ENCODE measurements around the gene WNK4.
"Not testable (repeated sequence)": the region's sequence is repeated elsewhere in the genome, so short reads cannot be mapped to it uniquely, and the experiment has no call there.

WNK4 gene

DNA sequence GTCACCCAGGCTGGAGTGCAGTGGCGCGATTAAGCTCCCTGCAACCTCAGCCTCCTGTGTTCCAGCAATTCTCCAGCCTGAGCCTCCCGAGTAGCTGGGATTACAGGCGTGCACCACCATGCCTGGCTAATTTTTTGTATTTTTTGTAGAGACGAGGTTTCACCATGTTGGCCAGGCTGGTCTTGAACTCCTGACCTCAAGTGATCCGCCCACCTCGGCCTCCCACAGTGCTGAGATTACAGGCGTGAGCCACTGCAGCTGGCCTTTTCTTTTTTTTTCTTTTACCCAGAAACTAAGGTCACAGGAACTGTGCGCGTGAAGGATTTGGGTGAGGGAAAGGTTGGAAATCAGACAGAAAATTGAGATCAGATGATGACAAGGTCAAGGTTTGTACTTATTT lies 10.4 kb upstream of the WNK4 start:
- DNase-seq (ENCODE audit: low read depth in 1 of 2, low spot score in 1 of 2), result not testable (repeated sequence)

DNA sequence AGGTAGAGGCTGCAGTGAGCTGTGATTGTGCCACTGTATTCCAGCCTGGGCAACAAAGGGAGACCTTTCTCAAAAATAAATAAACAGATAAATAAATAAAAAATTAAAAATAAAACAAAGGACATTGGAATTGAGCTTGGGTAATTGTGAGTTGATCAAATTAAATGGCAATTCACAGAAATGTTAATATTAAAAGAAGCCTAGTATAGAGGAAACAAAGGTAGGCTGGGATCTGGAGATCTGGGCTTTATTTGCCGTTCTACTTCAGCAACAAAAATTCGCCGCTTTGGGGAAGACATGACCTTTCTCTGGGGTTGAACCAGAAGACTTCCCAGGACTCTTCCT lies 7.5 kb upstream of the WNK4 start:
- no peak for DNase-seq (ENCODE audit: low read depth in 1 of 2, low spot score in 1 of 2)

DNA sequence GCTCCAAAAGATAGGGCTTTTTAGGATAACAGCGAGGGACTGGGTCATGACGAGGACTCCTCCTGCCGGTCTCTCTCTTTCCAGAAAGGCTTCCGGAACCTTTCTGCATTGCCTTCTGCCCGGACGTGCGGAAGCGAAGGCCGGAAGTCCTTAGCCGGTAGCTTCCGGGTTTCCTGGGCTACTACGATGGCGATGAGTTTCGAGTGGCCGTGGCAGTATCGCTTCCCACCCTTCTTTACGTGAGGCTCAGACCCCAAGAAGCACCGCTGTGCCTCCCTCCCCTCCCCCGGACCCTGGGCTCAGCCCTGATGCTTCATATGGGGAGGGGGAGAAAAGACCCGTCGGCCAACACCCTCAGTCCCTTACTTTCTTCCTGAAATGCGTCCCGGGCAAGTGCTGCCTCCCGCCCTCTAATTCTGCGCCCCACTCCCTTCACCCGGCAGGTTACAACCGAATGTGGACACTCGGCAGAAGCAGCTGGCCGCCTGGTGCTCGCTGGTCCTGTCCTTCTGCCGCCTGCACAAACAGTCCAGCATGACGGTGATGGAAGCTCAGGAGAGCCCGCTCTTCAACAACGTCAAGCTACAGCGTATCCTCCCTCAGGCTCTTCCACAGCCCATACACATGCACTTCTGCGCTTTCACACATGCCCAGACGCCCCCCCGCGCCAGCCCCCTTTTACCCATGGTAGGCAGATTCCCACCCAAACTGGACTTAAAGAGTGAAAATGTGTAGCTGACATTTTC lies 6.9 kb upstream of the WNK4 start, which contains the start of gene VPS25:
VPS25 (plus strand) TSS at position 160 of the 746 bp plus-strand sequence; CDS start at position 187, 27 bp downstream.
- peak; percentile 55 to 62 for DNase-seq (ENCODE audit: low read depth in 1 of 2, low spot score in 1 of 2)

DNA sequence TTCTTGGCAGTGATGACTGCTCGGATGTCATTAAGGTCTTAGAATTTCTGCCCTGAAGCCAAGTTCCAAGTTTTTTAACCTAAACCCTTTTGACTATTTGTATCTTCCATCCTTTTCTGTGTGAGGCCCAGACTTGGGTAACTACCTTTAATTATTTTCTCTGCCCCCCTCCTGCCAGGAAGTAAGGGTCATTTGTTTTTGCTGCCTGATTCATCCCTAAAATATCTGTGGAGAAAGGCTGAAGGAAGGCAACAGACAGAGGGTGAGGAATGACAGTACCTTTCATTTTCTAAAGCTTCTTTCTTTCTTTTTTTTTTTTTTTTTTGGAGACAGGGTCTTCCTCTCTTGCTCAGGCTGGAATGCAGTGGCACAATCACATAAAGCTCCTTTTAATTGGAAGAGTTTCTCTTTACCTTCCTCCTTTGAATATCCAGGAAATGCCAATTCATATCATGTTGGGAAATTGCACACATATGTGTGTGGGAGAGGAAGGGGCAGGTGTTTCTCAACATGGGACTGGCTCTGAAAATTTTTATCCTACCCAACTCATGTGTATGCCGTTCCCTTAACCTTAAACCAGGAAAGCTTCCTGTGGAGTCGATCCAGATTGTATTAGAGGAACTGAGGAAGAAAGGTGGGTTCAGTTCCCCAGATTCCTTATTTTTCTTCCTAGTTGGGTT lies 6.2 kb upstream of the WNK4 start:
- DNase-seq (ENCODE audit: low read depth in 1 of 2, low spot score in 1 of 2), result no peak

DNA sequence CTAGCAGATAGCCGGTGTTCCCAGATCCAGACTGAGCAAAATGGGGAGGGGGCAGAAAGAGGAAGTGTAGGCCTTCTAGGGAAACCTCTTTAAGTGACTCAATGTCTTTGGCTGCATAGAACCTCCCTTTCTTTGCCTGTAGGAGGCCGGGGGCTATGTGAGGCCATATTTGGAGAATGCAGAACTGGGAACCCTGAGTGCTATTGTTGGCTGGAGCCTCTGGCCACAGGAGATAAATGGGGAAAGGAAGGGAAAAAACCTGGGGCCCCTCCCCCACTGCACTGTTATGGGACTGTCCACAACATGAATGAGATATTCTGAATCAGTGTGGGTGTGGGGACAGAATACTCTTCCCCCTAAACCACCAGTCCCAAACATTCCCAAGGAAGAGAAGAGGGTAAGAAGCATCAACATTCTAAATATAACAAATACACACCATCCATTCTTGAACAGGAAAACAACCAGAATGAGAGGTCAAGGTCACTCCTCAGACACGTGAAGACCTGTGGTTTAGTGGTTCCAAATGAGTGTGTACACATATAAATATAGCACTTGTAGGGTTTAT lies 4.8 kb upstream of the WNK4 start:
- no peak for DNase-seq (ENCODE audit: low read depth in 1 of 2, low spot score in 1 of 2)

DNA sequence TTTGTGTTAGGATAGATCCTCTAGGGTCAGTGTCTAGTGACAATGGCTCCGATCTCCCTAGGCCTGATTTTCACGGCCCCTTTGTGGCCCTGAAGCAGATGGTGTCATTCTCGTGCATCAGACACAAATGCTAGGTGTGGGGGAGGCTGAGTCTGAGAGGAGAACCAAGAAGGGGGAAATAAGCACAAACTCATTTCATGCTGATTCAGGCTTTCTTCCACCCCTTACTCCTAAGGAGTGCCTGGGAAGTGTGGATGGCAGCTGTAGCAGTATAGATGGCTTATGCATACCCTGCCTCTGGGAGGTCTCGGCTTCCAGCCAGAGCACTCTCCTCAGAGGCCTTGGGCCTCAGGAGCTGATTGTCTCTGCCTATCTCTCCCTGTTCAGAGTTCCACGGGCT lies 1.8 kb upstream of the WNK4 start:
- no peak for DNase-seq (ENCODE audit: low read depth in 1 of 2, low spot score in 1 of 2)

DNA sequence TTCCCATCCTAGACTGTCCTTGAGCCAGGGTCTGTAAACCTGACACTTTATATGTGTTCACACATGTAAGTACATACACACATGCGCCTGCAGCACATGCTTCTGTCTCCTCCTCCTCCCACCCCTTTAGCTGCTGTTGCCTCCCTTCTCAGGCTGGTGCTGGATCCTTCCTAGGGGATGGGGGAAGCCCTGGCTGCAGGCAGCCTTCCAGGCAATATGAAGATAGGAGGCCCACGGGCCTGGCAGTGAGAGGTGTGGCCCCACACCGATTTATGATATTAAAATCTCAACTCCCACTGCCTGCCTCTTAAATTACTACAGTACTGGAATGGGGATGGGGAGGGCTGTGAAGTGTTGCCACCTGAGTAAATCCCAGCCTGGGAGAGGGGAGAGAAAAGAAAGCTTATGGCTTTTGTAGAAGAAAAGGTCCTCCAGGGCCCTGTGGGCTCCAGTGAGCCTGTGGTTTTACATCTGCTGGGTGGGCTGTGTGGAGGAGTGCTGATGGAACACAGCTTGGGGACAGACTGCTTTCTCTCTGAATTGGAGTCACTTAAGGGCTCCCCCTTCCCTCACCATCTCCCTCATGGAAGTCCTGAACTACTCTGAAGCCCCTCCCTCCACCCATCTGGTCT lies 990 bp upstream of the WNK4 start:
- DNase-seq (ENCODE audit: low read depth in 1 of 2, low spot score in 1 of 2), result no peak

DNA sequence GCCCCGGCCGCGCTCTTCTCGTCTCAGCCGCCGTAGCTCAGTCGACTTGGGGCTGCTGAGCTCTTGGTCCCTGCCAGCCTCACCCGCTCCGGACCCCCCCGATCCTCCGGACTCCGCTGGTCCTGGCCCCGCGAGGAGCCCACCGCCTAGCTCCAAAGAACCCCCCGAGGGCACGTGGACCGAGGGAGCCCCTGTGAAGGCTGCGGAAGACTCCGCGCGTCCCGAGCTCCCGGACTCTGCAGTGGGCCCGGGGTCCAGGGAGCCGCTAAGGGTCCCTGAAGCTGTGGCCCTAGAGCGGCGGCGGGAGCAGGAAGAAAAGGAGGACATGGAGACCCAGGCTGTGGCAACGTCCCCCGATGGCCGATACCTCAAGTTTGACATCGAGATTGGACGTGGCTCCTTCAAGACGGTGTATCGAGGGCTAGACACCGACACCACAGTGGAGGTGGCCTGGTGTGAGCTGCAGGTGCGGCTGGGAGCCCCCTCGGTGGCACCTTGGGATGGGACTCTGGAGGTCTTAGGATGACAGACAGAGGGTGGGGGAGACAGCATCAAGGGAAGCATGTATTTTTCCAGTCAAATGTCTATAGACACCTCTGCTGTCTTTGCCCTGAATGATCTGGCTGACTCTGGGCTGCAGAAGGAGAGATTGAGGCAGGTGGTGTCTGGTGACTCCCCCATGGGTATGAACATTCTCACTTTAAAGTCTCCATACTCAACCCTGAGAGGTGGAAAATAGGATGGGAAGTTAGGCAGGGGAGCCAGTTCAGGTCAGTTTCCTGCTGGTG lies 635 bp downstream of the WNK4 start:
- no peak for DNase-seq (ENCODE audit: low read depth in 1 of 2, low spot score in 1 of 2)

DNA sequence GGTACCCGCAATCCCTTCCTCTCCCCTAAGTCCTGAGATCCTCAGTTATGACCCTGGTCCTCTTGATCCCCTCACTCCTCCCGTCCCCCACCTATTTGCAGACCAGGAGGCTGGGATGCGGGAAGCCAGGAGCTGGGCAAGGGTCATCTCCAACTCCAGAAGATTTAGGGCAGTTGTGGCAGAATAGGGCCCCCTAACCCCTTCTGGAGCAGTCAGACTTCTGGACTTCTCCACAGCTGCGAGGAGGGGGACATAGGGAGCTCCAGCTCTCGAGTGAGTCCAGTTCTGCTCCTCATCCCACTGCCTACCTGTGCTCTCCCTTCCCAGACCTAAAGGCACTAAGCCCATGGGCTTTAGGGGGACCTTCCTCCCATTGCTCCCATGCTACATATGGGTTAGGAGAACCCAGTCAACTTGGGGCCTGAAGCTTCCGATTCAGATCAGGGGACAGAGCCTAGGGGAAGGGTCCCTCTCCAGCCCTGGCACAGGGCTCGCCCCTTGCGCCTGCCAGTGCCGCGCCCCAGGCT lies 1.3 kb downstream of the WNK4 start:
- DNase-seq (ENCODE audit: low read depth in 1 of 2, low spot score in 1 of 2), result no peak

DNA sequence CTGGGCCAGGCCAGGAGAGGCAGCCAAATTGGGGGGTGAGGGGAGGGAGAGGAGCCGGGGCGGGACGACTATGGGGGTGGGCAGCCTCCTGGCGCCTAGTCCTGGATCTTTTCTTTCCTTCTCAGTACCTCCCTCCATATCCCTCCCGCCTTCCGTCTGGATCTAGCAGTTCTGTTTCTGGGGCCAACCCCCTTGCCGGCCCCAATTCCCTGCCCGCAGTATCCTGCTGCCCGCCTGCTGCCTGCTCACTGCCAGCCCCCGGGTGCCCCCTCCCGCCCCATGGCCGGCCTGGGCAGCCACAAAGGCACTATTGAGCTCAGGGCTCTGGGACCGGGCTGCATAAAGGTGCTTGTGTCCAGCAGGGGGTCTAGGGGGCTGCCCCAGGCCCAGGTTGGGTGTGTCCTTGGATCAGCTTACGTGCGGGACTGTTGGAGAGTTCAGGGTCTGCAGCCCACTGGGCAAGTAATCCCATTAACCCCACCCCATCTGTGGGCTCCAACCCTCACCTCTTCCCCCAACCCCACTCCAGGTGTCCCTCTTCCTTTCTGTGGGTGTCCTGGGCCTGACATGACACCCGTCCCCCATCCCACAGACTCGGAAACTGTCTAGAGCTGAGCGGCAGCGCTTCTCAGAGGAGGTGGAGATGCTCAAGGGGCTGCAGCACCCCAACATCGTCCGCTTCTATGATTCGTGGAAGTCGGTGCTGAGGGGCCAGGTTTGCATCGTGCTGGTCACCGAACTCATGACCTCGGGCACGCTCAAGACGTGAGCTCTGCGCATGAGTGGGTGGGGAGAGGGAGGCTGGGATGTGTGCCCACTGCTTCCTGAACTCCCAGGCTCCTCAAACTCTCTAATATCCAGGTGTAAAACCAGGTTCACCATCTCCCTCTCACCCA lies 2.0 kb downstream of the WNK4 start:
- no peak for DNase-seq (ENCODE audit: low read depth in 1 of 2, low spot score in 1 of 2)

DNA sequence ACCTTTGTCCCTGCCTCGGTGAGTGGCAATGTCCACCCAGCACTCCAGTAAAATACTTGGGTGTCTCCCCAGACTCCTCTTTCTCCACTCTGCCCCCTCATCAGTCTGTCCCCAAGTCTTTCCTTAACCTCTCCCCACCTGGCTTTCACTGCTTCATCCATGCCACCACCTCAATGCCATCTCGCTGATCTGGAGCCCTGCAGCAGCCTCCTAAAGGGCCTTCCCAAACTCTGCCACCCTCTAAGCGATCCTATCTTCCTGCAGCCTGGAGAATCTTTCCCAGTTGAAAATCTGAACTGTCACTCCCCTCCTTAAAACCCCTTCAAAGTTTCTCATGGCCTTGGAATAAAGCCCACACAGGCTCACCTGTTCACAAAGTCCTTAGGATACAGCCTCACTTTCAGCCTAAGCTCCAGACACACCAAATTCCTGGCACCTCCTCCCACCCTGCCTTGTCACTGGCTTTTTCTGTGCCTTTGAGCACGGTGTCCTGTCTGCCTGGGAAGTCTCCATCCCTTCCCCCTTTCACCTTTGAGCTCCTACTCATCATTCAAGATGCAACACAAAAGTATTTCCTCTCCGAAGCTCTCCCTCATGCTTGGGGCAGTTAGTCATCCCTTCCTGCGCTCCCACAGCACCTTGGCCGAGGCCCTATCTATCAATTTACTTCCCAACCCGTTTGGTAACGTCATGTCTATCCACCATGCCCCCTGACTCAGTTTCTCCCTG lies 2.8 kb downstream of the WNK4 start:
- no peak for DNase-seq (ENCODE audit: low read depth in 1 of 2, low spot score in 1 of 2)

DNA sequence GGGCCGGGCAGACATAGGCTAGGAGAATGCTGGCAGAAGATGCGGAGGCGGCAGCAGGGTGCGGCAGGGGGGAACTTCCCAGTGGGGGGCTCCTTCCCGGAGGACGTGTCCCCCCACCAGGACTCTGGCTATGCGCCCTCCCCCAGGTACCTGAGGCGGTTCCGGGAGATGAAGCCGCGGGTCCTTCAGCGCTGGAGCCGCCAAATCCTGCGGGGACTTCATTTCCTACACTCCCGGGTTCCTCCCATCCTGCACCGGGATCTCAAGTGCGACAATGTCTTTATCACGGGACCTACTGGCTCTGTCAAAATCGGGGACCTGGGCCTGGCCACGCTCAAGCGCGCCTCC lies 3.4 kb downstream of the WNK4 start:
- DNase-seq (ENCODE audit: low read depth in 1 of 2, low spot score in 1 of 2), result no peak

DNA sequence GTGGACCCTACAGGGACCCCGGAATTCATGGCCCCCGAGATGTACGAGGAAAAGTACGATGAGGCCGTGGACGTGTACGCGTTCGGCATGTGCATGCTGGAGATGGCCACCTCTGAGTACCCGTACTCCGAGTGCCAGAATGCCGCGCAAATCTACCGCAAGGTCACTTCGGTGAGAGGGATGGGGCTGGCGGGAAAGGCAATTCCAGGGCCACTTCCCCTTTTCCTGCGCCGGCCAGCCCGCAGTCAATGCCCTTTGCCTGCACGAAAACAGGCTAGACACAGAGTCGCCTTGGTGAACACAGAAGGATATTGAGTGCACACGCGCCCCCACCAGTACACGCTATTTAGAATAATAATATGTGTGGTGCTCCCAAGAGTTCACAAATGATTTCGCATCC lies 4.0 kb downstream of the WNK4 start:
- no peak for DNase-seq (ENCODE audit: low read depth in 1 of 2, low spot score in 1 of 2)

DNA sequence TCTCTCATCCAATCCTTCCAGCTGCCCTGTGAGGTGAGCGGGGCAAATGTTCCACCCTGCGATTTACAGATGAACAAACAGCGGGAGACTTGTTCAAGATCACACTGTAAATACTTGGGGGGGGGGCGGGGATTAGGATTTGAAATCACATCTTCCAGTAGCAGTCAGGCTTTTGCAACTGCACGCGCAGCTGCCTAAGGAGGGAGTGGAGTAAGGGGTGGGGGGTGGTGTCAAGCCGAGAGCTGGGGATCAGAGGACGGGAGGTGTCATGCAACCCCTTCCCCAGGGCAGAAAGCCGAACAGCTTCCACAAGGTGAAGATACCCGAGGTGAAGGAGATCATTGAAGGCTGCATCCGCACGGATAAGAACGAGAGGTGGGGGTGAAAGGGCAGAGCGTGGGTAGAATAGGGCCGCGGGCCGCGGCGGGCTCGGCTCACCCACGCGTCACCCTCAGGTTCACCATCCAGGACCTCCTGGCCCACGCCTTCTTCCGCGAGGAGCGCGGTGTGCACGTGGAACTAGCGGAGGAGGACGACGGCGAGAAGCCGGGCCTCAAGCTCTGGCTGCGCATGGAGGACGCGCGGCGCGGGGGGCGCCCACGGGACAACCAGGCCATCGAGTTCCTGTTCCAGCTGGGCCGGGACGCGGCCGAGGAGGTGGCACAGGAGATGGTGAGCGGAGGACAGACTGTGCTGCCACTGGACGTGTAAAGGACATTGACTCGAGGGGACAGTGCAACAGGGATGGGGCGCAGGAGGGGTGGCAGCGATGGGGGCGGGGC lies 4.6 kb downstream of the WNK4 start:
- no peak for DNase-seq (ENCODE audit: low read depth in 1 of 2, low spot score in 1 of 2)

DNA sequence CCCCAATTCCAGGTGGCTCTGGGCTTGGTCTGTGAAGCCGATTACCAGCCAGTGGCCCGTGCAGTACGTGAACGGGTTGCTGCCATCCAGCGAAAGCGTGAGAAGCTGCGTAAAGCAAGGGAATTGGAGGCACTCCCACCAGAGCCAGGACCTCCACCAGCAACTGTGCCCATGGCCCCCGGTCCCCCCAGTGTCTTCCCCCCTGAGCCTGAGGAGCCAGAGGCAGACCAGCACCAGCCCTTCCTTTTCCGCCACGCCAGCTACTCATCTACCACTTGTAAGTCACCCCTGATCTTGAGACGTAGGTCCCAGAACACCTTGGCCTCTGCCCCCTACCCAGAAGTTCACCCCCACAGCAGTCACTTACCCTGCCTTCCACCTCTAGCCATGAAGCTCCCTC lies 6.9 kb downstream of the WNK4 start:
- DNase-seq (ENCODE audit: low read depth in 1 of 2, low spot score in 1 of 2), result no peak

DNA sequence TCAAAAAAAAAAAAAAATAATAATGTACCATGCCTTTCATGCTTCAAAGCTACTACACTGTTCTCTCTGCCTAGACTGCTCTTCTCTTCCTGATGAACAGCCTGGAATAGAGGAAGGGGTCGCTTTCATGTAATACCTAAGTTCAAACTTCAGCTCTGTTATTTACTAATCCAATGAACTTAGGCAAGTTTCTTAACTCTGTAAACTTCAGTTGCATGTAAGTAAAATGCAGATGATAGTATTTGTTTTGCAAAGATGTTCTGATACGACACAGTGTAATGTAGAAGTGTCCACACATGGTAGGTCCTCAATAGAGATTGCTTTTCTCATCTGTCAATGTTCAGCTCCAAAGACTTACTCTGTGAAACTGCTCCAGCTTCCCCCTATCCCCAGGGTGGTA lies 11.5 kb downstream of the WNK4 start:
- no peak for DNase-seq (ENCODE audit: low read depth in 1 of 2, low spot score in 1 of 2)

DNA sequence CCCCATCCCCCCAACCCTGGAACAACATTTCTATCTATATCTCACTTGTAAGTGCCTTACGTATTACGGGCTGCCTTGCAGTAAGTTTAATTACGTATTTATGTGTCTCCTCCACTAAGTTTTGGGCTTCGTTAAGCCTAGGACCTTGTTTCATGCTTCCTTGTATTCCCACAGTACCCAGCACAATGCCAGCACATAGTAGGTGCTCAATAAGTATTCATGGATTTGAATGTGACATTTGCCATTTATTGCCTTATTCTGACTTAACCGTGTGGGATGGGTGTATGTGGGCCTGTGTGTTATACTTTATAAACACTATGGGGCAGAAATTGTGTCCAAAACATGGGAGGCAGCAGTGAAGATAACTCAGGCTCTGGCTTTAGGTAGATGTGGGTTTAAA lies 12.1 kb downstream of the WNK4 start:
- DNase-seq (ENCODE audit: low read depth in 1 of 2, low spot score in 1 of 2), result no peak

DNA sequence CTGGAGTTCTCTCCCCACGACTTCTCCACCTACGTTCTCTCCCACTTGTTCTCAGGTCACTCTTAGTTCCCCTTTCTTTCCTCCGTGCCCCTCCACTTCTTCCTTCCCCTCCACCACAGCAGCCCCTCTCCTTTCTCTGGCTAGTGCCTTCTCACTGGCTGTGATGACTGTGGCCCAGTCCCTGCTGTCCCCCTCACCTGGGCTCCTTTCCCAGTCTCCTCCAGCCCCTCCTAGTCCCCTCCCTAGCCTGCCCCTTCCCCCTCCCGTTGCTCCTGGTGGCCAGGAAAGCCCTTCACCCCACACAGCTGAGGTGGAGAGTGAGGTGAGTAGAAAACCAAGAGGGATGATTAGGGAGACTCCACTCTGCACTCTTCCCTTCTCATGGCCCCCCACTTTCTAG lies 14.7 kb downstream of the WNK4 start:
- DNase-seq (ENCODE audit: low read depth in 1 of 2, low spot score in 1 of 2), result no peak

DNA sequence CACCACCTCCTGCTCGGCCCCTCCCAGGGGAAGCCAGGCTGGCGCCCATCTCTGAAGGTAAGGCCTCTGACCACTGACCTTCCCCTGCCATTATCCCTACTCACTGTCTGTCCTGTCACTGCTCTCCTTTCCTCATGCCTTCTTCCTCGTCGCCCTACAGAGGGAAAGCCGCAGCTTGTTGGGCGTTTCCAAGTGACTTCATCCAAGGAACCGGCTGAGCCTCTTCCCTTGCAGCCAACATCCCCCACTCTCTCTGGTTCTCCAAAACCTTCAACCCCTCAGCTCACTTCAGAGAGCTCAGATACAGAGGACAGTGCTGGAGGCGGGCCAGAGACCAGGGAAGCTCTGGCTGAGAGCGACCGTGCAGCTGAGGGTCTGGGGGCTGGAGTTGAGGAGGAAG lies 15.1 kb downstream of the WNK4 start:
- DNase-seq (ENCODE audit: low read depth in 1 of 2, low spot score in 1 of 2), result no peak
